Upper lobe of left lung (tissue), 6 donors: ENCODE measurements around the gene TTC4. TPM values are rescaled to one million over a fixed set of nuclear protein-coding genes. Genes with fewer than 3 reads are reported as not detected.

ENCODE experiments used
- ATAC-seq, 2 donors: fragments of 200-7000 bp; cut with Tn5 transposase; one replicate each; pipeline ENCODE4 v1.9.1; 2022; ENCODE audit warnings: mild to moderate bottlenecking in 2 of 2, moderate library complexity in 2 of 2; ENCODE audit not compliant: low FRiP score in 2 of 2
- DNase-seq, 2 donors: peaks; one replicate each; pipeline ENCODE4 v3.0.0-alpha.2; 2019 to 2020
- H3K27ac ChIP-seq, 4 donors: fragments of 200-600 bp; sonication (generic); one replicate each; pipeline ENCODE4 v1.5.1; 2016 to 2019
- H3K27me3 ChIP-seq, 4 donors: fragments of 200-600 bp; sonication (generic); one replicate each; pipeline ENCODE4 v1.5.1; 2017 to 2019
- H3K36me3 ChIP-seq, 4 donors: fragments of 200-600 bp; sonication (generic); one replicate each; pipeline ENCODE4 v1.5.1; 2016 to 2019
- H3K4me1 ChIP-seq, 4 donors: fragments of 200-600 bp; sonication (generic); one replicate each; pipeline ENCODE4 v1.5.1; 2018 to 2019
- H3K4me3 ChIP-seq, 4 donors: fragments of 200-600 bp; sonication (generic); one replicate each; pipeline ENCODE4 v1.5.1; 2017 to 2019; ENCODE audit warnings: mild to moderate bottlenecking in 2 of 4, moderate library complexity in 1 of 4
- H3K9me3 ChIP-seq, 4 donors: fragments of 200-600 bp; sonication (generic); one replicate each; pipeline ENCODE4 v1.5.1; 2018 to 2019
- EP300 ChIP-seq, 4 donors: sonication (generic); formaldehyde crosslinking; IDR thresholded peaks; one replicate each; pipeline ENCODE4 v1.5.1; 2017; ENCODE audit warnings: antibody characterized with exemption in 4 of 4, control low read depth in 2 of 4
- POLR2A ChIP-seq, 4 donors: fragments of 450-650 bp; IDR thresholded peaks; one replicate each; pipeline ENCODE4 v1.5.1; 2016 to 2017; ENCODE audit warnings: antibody characterized with exemption in 4 of 4, mild to moderate bottlenecking in 2 of 4
- POLR2AphosphoS5 ChIP-seq, 2 donors: sonication (generic); formaldehyde crosslinking; IDR thresholded peaks; one replicate each; pipeline ENCODE4 v1.5.1; 2017; ENCODE audit warnings: antibody characterized with exemption in 2 of 2
- WGBS, 2 donors: methylation state at CpG; one replicate each; pipeline ENCODE4 v1.1.5; 2017 to 2018; 5-methylcytosine and 5-hydroxymethylcytosine counted together
- total RNA-seq, 6 donors: library from RNA; depleted of rRNA in 4 of 6; stranded (reverse); fragments of >200 nt in 4 of 6; gene quantifications; one replicate each; pipeline versions ENCODE4 v1.1.0 to v1.2.1, GENCODE V29; 2016 to 2021
- TF ChIP-seq, protein P1 (sequence below), 6 experiments: fragments of 450-650 bp in 4 of 6; fragments of 200-600 bp in 2 of 6; sonication (generic) in 2 of 6; IDR thresholded peaks; one replicate each; pipeline ENCODE4 v1.5.1; 2016 to 2019; ENCODE audit warnings: antibody characterized with exemption in 6 of 6
- donor health status: DM: no; HTN: no; CAD: no; lungs with moderate emphysema.
- donor health status: DM: no; HTN: yes; CAD: no; lungs with severe emphysema.

The TTC4 gene
- total RNA-seq, 6 donors from 2014 or later: 6.1 to 28.1 (median 17.0) TPM

DNA sequence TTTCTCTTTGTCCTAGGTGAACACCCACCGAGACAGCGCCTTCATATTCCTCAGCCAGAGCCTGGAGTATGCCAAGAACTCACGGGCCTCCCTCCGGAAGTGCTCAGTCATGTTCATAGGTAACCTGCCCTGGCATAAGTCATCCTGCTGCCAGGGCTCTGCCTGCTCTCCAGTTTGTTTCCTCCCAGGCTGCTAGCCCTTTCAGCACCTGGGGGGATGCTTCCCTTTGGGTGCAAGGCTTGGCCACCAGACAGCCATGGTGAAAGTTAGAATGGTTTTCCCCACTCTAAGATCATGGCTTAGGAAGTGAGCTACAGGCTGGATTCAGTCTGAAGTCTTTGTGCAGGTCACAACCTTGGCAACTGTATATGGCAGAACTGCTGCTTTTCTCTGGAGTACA, 9.2 kb upstream of the TTC4 start:
- TF ChIP-seq POLR2A (IDR thresholded peaks at IDR 0.05): no peak
- no peak for TF ChIP-seq POLR2AphosphoS5 (IDR thresholded peaks at IDR 0.05)
- TF ChIP-seq EP300 (IDR thresholded peaks at IDR 0.05): no peak
- TF ChIP-seq, protein P1, sequence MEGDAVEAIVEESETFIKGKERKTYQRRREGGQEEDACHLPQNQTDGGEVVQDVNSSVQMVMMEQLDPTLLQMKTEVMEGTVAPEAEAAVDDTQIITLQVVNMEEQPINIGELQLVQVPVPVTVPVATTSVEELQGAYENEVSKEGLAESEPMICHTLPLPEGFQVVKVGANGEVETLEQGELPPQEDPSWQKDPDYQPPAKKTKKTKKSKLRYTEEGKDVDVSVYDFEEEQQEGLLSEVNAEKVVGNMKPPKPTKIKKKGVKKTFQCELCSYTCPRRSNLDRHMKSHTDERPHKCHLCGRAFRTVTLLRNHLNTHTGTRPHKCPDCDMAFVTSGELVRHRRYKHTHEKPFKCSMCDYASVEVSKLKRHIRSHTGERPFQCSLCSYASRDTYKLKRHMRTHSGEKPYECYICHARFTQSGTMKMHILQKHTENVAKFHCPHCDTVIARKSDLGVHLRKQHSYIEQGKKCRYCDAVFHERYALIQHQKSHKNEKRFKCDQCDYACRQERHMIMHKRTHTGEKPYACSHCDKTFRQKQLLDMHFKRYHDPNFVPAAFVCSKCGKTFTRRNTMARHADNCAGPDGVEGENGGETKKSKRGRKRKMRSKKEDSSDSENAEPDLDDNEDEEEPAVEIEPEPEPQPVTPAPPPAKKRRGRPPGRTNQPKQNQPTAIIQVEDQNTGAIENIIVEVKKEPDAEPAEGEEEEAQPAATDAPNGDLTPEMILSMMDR (IDR thresholded peaks at IDR 0.05): no peak
- 84% methylated on average over 4 of the region's 4 CpGs; no CpG with 5 or more reads in 1 of the 2 donors for WGBS, 2 donors
- Histone ChIP-seq H3K27me3 (no peaks in the 10 kb centered on the region), H3K36me3 (no peaks in the 10 kb centered on the region), H3K9me3 (no peaks in the 10 kb centered on the region), H3K27ac (no peak overlapping the region), H3K4me1 (no peaks in the 10 kb centered on the region), H3K4me3 (no peak overlapping the region)
- no peak for DNase-seq
- no peak for ATAC-seq

DNA sequence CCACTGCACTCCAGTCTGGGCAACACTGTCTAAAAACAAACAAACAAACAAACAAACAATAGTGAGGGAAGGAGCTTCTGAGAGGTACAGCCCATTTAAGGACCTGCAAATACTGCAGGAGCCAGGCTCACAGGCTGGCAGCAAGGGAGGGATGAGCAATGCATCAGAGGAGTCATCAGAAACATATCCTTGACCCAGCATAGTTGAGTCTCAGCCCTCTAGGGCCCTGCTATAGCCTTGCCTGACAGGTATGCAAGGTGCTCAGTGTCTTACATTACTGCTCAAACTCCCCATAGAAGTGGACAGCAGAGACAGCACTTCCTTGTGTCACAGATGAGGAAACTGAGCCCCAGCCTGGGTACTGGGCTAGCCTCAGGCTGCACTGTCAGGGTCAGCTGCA, 7.3 kb upstream of the TTC4 start:
- TF ChIP-seq POLR2A (IDR thresholded peaks at IDR 0.05) (no peak), EP300 (IDR thresholded peaks at IDR 0.05) (no peak), POLR2AphosphoS5 (IDR thresholded peaks at IDR 0.05) (no peak)
- TF ChIP-seq, protein P1 (IDR thresholded peaks at IDR 0.05): no peak
- Histone ChIP-seq H3K9me3 (no peaks in the 10 kb centered on the region), H3K27me3 (no peaks in the 10 kb centered on the region), H3K36me3 (no peaks in the 10 kb centered on the region), H3K4me3 (no peak overlapping the region), H3K4me1 (no peaks in the 10 kb centered on the region), H3K27ac (no peak overlapping the region)
- ATAC-seq (no peak), DNase-seq (no peak)

GRCh38 chr1:54709547-54710292, 5.9 kb upstream of the TTC4 start:
- Histone ChIP-seq H3K9me3 (no peaks in the 10 kb centered on the region), H3K4me3 (no peak overlapping the region), H3K36me3 (no peaks in the 10 kb centered on the region), H3K27ac (no peak overlapping the region), H3K27me3 (no peaks in the 10 kb centered on the region), H3K4me1 (peaks cover 0 to under 1% (median under 1%) of the 10 kb centered on the region in 4 donors)
- TF ChIP-seq EP300 (IDR thresholded peaks at IDR 0.05): no peak
- no peak for TF ChIP-seq POLR2AphosphoS5 (IDR thresholded peaks at IDR 0.05)
- no peak for TF ChIP-seq POLR2A (IDR thresholded peaks at IDR 0.05)
- TF ChIP-seq, protein P1 (IDR thresholded peaks at IDR 0.05): no peak
- DNase-seq (no peak), ATAC-seq (no peak)
- 85% methylated on average over 8 of the region's 8 CpGs; no CpG with 5 or more reads in 1 of the 2 donors for WGBS, 2 donors

DNA sequence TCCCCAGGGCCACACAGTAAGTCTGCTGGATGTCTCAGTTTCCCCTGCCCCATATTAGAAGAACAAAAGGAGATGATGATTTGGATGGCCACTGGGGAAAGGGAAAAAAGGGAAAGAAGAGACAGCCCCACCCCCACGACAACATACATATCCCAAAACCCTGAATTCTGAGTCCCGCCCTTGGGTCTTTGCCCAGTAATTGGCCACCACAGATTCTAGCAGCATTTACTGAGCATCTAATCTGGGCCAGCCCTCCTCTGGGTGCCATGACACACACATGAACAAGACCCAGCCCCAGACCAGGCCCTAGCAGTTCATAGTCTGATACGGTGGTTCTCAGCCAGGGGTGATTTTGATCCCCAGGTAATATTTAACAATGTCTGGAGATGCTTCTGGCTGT, 5.2 kb upstream of the TTC4 start:
- TF ChIP-seq, protein P1 (IDR thresholded peaks at IDR 0.05): no peak
- Histone ChIP-seq H3K27ac (no peak overlapping the region), H3K4me1 (peaks cover 4 to 8% (median 6%) of the 10 kb centered on the region in 4 donors), H3K9me3 (no peaks in the 10 kb centered on the region), H3K4me3 (no peak overlapping the region), H3K36me3 (no peaks in the 10 kb centered on the region), H3K27me3 (no peaks in the 10 kb centered on the region)
- 80 to 83% methylated on average over 3 of the region's 3 CpGs for WGBS, 2 donors
- DNase-seq: no peak
- no peak for ATAC-seq

- TF ChIP-seq, protein P1 (IDR thresholded peaks at IDR 0.05): no peak
- TF ChIP-seq POLR2A (IDR thresholded peaks at IDR 0.05) (no peak), EP300 (IDR thresholded peaks at IDR 0.05) (no peak), POLR2AphosphoS5 (IDR thresholded peaks at IDR 0.05) (no peak)
- Histone ChIP-seq H3K4me3 (no peak overlapping the region), H3K27me3 (no peaks in the 10 kb centered on the region), H3K9me3 (no peaks in the 10 kb centered on the region), H3K27ac (no peak overlapping the region), H3K36me3 (no peaks in the 10 kb centered on the region), H3K4me1 (peaks cover 4 to 10% (median 6%) of the 10 kb centered on the region in 4 donors)
- DNase-seq: no peak
- ATAC-seq: no peak
- WGBS, 2 donors: 77 to 80% methylated on average over 6 of the region's 6 CpGs
Observed at GRCh38 chr1:54710841-54711240, 4.8 kb upstream of the TTC4 start.
